CD4-positive, alpha-beta T cell treated with Interleukin-6 at 100 ng/mL for 8 hours (primary cell): Measurements from ENCODE around the gene ATG16L1.

Experiments
- DNase-seq: peaks from one replicate; pipeline ENCODE4 v3.0.0-alpha.2; 2020; ENCODE audit warnings: mixed read lengths, low spot score

Gene ATG16L1

DNA sequence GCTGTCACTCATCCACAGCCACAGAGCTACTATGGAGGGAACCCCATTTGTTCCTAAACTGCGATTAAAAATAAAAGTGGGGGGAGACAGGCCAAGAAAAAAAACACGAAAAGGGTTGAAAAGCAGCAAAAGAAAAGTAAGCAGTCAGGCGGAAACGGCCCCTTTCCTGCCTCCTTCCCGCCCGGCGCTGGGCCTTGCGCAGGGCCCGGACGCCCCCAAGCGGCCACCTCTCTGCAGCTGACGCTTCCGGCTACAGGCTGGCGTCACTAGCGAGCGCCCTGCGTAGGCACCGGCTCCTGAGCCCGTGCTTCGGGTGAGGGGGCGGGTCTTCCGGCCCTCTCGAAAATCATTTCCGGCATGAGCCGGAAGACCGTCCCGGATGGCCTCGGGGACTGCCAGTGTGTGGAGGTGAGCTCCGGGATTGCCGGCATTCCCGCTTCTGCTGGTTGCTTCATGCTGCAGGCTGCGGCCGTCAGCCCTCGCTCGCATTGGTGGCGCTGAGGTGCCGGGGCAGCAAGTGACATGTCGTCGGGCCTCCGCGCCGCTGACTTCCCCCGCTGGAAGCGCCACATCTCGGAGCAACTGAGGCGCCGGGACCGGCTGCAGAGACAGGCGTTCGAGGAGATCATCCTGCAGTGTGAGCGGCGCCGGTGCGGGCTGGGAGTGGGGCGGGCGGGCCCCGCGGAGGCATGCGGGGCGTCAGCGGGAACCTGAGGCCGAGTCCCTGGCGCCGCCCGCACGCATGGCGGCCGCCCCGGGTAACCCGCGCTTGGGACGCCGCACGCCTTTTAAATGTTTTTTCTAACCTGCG is at the start of gene ATG16L1:
TSS of gene ATG16L1 (plus strand) at position 368 of the 811 bp plus-strand sequence. CDS start at position 523, 155 bp downstream.
- peak; percentile 96 for DNase-seq

DNA sequence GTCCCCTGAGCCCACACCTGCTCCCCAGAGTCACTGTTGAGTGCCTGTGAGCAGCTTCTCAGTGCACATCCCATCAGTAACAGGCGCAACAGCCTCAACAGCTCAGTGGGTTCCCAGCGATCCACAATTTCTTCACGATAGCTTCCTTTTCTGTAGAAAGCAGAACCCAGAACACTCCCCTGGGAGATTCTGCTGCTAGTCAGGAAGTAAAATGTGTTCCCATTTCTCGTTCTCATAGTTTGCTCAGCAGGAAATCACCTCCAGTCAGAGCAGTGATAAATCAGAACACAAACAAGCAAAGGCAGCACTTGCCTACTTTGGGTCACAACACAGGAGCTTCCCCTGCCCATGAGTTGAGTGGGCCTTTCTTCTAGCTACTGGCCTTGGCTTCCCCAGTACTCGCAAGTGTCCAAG is 48.9 kb upstream of the ATG16L1 start:
- no peak for DNase-seq

DNA sequence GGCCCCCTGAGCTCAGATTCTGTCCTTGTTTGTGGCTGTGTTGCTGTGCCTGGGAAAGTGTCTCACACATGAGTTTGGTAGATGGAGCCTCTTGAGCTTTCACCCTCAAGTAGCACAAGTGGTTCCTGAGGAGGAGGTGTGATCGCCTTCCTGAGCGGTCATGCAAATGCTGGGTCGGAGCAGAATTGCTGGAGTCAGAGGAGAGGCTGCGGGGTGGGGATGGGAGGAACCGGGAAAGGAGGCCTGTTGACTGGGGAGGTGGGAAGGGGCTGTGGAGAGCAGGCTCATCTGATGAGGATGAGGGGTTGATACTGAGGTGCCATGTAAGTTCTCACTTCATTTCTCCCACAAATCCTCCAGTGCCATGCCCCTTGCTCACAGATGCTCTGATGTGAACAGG is 48.4 kb upstream of the ATG16L1 start:
- no peak for DNase-seq

DNA sequence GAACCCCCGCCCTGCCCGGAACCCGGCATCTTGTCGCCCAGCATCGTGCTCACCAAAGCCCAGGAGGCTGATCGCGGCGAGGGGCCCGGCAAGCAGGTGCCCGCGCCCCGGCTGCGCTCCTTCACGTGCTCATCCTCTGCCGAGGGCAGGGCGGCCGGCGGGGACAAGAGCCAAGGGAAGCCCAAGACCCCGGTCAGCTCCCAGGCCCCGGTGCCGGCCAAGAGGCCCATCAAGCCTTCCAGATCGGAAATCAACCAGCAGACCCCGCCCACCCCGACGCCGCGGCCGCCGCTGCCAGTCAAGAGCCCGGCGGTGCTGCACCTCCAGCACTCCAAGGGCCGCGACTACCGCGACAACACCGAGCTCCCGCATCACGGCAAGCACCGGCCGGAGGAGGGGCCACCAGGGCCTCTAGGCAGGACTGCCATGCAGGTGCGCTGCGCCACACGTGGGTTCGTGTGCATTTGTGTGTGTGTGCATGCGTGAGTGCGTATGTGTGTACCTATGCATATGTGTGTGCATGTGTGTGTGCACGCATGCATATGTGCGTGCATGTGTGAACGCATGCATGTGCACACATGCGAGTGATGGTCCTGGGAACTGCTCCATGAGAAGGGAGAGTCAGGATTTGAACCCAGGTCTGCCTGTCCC is 47.1 kb upstream of the ATG16L1 start:
- no peak for DNase-seq

DNA sequence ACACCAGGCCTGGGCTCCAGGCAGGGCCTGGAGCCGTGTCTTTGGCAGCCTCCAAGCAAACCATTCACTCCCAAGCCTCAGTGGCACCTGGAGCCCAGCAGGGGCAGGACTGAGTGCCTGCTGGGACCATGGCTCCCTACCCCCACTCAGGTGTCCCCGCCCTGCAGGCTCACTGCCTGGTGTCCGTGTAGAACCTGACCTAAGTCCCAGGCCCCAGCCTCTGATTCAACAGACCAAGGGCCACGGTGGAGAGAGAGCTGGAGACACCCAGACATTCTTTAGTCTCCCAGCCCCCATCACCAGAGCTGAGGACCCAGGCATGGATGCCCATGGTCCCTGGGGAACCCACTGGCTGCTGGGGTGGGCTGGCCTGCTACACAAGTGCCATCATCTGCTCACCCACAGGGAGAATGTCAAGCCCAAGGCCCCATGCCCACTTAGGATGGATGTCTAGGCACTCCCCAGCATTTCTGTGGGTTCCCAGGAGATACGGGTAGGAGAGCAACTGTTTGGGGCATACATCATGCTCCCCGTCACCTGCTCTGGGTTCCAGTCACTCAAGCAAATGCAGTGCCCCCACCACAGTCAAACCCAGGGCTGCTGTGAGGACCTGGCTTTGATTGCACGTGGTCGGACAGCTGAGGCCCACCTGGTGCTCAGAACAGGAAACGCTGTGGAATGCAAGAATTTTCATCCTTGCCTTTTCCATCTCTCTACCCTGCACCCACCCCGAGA is 42.9 kb upstream of the ATG16L1 start:
- DNase-seq: no peak

DNA sequence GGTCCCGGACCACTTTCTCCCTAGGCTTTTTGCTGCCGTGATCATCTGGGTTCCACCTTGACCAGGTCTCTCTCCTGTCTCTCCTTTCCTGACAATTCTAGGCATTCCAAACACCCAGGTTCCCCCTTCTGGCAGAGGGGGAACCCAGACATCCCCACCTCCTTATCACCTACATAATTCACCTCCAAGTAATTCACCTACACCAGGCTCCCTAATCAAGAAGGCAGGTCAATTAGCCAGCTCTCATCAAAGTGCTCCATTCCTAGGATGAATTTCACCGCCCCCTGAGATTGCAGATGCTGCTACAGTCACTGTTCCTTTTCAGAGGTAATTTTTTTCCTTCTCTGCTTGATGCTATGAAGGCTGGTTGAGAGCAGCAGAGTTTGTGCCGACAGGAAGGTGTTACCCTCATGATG is 42.3 kb upstream of the ATG16L1 start:
- DNase-seq: no peak

DNA sequence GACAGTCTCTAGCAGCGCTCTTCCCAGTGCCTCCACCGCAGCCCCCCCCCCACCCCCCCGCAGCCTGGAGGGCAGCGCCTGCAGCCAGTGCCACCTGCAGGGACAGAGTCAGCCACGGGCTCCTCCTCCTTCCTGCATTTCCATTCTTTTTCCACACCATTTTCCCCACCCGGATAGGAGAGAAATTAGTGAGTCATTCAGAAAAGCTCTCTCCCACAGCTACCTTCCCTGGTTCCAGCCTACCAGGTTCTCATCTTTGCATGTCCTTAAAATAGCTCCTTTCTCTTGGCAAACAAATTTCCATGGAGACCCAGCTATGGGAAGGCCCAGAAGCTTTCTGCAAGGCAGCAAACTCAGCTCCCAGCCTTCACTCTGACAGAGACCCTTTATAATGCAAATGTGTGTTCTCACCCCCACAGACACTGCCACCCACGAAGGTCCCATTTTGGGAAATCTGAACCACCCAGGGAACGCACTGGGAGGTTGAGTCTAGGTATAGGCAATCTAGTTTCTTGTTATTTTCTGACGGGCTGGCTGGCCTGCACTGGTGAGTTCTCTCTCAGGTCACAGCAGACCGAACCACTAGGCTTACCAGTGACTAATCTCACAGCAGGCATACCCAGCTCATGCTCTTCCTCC is 41.8 kb upstream of the ATG16L1 start:
- DNase-seq: no peak

DNA sequence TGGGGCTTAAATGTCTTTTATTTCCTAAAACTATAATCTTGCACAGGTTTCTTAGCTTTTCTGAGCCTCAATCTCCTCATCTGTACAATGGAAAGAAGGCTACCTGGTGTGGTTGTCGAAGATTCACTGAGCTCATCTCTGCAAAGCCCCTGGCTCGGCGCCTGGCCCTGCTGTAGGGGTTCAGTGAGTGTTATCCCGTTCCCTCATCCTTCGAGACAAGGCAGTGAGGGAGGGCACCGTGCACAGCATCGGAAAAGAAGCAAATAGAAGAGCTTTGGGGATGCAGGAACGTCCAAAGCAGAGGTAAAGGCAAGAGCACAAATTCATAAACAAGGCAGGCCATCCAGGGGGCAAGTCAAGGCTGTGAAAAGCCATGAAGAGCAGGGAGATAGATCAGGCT is 41.2 kb upstream of the ATG16L1 start:
- DNase-seq: no peak

DNA sequence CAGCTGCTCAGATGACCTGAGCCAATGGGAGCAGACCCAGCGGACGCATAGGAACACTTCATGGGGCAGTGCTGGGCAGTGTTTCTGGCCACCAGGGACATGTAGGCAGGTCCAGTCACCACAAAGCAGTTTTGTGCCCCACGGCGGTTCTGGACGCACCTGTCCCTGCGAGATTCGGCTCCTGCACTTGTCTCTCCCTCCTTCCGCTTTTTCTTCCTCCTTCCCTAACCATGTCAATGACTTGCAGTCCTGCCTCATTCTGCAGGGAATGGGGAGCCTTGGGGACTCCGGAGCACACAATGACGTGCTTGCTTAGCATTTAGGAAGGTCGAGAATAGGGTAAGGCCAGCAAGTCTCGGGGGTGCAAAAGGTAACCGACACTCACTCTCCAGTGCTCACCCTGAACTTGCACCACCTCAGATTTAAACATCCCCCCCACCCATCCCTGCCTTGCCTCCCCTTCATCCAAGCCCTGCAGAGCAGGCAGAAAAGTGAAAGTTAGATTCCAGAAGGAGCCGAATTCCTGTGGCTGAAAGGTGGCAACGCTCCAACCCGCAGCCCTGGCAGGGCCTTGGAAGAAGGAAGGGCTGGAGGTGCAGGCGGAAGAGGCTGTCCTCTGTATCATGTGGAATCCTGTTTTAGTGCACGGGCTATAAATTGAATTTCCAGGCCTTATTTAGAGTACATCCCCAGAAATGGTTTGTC is 40.5 kb upstream of the ATG16L1 start:
- no peak for DNase-seq

DNA sequence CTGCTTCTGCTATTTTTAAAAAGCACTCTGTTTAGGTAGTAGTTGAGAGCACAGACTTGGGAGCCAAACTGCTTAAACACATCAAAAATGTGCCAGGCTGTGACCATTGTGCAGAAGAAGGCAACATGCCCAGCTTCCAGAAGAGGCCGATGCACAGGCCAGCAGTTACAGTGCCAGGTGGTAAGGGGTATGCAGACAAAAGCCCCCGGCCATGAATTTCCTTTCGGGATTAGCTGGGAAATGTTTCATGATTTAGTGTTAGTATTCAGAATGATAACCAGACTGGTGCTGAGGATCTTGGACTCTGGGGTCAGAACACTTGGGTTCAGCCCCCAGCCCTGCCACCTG is 40.0 kb upstream of the ATG16L1 start:
- DNase-seq: no peak

DNA sequence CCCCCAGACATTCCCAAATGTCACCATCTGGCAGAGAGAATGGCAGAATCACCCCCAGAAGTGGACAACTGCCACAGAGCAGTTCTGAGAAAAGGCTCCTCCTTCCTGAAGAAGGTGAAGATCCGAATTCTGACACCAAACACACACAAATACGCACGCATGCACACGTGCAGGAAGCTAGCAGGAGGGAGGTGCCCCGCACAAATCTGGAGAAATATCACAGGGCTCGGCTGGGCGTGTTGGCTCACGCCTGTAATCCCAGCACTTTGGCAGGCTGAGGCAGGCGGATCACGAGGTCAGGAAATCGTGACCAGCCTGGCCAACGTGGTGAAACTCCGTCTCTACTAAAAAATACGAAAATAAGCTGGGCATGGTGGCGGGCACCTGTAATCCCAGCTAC is 38.5 kb upstream of the ATG16L1 start:
- DNase-seq: no peak

DNA sequence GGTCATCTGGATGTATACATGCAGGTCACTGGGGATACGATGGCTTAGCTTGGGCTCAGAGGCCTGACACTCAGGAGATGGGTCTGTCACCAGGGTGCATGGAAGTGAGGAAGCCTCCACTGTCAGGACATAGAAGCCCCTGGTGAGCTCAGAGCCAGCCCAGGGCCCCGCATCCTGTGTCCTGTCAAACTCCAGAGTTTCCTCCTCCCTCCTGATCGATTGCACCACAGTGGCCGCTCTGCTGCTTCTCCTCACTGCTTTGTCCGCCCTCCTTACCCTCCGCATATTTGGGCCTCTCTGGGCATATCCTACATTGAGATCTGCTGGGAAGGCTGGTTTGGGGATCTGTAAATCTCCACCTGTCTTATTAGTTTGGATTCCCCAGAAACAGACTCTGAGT is 37.5 kb upstream of the ATG16L1 start:
- no peak for DNase-seq

DNA sequence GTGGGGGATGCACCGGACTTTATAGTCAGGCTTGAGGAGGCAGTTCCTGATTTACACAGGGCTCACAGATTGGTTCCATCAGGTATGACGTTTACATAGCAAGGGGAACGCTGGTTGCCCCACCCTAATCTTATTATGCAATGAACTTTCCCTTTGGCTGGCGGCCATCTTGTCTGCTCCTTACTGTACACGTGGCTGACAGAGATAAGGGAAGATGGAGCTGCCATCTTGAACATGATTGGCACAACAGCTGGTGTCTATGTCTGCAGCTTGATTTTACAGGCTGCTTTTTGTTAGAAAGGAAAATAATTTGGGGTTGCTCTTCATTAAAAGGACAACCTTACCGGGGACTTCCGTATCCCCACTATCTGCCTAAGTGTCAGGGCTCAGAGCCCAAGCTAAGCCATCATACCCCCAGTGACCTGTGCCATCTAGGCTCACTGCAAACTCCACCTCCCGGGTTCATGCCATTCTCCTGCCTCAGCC is 33.5 kb upstream of the ATG16L1 start:
- no peak for DNase-seq

DNA sequence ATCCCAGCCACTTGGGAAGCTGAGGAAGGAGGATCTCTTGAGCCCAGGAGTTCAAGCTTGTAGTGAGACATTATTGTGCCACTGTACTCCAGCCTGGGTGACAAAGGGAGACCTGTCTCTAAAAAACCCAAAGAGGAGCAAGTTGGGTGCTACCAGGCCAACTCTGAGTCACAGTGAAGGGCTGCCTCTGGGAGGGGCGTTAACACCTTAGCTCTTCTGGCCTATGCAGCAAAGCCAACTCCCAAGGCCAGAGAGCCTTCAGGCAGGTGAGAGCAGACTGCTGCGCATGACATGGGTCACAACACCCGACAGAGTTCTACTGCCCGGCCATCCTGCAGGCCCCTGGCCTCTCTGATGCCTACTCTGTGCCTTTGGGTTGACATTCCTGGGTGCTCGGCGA is 32.6 kb upstream of the ATG16L1 start:
- no peak for DNase-seq

DNA sequence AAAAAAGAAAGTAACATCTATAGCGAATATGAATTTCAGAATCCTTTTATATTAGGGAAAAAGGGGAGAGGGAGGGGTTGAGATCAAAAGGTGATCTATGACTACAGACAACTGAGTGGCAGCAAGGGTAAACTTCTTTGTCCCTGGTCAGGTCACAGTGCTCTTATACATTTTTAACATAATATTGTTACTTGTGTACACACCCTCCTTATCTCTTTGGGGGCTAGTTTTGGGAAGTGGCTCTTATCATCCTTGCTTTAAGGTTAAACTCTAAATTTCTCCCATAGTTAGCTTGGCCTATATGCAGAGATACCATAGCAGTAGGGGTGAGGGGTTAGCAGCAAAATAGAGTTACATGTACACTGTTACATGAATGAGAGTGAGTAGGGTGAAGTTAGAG is 31.6 kb upstream of the ATG16L1 start:
- no peak for DNase-seq

DNA sequence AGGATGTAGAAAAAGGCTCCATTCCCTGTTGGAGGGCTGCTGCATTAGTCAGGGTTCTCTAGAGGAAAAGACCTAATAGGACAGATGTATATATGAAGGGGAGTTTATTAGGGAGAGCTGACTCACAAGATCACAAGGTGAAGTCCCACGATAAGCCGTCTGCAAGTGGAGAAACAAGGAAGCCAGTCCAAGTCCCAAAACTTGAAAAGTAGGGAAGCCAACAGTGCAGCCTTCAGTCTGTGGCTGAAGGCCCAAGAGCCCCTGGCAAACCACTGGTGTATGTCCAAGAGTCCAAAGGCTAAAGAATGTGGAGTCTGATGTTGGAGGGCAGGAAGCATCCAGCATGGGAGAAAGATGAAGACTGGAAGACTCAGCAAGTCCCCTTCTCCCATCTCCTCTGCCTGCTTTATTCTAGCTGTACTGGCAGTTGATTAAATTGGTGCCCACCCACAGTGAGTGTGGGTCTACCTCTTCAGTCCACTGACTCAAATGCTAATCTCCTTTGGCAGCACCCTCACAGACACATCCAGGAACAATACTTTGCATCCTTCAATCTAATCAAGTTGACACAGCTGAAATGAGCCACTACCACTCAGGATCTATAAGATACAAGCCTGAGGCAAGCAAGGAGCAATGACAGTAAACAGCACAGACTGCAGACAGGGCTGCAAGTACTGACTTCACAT is 30.0 kb upstream of the ATG16L1 start:
- DNase-seq: no peak

DNA sequence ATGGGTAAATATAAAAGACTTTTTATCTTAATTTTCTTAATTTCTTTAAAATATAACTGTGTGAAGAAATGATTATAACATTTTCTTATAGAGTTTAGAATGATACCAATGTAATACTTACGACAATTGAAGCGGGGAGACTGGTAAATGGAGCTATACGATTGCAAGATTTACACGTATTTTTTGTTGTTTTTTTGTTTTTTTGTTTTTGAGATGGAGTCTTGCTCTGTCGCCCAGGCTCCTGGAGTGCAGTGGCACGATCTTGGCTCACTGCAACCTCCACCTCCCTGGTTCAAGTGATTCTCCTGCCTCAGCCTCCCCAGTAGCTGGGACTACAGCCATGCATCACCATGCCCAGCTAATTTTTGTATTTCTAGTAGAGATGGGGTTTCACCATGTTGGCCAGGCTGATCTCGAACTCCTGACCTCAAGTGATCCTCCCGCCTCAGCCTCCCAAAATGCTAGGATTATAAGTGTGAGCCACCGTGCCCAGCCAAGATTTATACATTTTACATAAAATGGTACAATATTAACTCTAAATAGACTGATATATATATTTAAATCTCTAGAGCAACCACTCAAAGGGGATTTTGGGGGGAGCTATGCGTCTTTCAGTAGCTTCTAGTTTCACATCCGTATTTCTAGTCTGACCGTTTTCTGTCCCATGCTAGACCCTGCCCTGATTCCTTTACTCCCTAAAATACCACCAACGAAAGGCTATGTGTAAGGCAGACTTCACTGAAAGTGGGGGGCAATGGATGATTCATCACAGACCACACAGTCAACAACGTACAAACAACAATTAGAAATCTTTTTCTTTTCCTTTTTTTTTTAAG is 28.2 kb upstream of the ATG16L1 start:
- no peak for DNase-seq

DNA sequence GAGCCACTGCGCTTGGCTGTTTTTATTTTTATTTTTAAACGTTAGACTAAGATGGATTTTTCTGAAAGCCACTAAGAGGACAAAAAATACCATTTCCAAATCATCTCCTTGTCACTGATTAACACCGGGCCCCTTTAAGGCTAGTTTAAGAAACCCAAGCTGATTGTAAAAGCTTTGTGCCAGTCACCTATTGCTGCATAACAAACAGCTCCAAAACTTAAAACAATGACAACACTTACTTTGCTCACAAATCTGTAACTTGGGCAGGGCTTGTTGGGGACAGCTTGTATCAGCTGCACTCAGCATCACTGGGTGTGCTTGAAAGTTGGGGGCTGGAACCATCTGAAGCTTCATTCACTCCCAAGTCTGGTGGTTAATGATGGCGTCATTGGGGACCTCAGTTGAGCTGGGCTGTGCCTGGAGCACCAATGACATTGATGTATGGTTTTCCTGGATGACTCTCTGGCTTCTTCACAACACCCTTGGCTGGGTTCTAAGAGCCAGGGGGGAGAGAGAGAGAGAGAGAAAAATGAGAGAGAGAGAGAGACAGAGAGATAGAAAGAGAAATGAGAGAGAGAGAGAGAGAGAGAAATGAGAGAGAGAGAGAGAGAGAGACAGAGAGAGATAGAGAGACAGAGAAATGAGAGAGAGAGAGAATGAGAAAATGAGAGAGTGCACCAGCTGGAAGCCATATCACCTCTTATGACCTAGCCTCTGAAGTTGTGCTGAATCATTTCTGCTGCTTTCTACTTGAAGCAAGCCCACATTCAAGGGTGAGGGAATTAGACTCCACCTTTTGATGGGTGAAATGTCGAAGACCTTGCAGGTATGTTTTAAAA is 26.0 kb upstream of the ATG16L1 start:
- no peak for DNase-seq

DNA sequence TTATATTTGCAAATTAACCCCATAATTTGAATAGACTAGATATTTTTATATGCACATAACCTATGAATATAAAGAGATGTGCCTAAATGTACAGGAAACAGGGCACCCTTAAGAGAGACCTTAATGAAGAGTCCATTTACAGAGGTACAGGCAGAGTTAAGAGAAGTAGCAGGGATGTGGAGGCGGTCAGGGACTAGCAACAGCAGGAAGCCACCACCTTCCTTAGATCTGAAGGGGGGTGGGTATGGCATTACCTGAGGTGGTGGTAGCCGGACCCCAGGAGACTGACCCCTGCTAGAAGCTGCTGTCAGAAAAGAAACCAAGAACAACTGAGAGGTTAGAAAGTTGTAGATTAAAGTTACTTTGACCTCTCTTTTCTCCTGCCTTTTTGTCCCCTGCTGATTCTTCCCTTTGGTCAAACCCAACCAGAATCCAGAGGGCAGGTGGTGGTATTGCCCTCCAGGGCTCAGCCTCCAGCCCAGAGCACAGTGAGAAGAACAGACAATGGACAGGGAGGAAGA is 24.9 kb upstream of the ATG16L1 start:
- no peak for DNase-seq
